Muscle of leg (tissue), 11 donors: ENCODE measurements around the gene GUCA2B. TPM values are rescaled to one million over a fixed set of nuclear protein-coding genes. Genes with fewer than 3 reads are reported as not detected.

Source experiments
- DNase-seq: peaks from one replicate; pipeline ENCODE4 v3.0.0; 2013
- H3K27ac ChIP-seq: one replicate; pipeline ENCODE4 v1.5.1; 2013; ENCODE audit warnings: mild to moderate bottlenecking, low read length, control low read depth
- H3K27me3 ChIP-seq: one replicate; pipeline ENCODE4 v1.6.1; 2013; ENCODE audit warnings: low read length; ENCODE audit not compliant: control insufficient read depth, insufficient read depth
- H3K36me3 ChIP-seq: one replicate; pipeline ENCODE4 v1.6.1; 2013; ENCODE audit warnings: low read length; ENCODE audit not compliant: control insufficient read depth, insufficient read depth
- H3K4me1 ChIP-seq: one replicate; pipeline ENCODE4 v1.6.1; 2013; ENCODE audit warnings: low read length; ENCODE audit not compliant: control insufficient read depth, insufficient read depth
- H3K4me3 ChIP-seq: one replicate; pipeline ENCODE4 v1.5.1; 2013; ENCODE audit warnings: low read length, control low read depth
- H3K9me3 ChIP-seq: replicated peaks from 2 replicates; pipeline ENCODE4 v1.6.1; 2013; ENCODE audit warnings: low read depth, low read length; ENCODE audit not compliant: control insufficient read depth
- WGBS: methylation state at CpG from one replicate; pipeline ENCODE4 v1.1.5; 2013; ENCODE audit warnings: missing lambda C conversion rate; ENCODE audit not compliant: insufficient coverage; 5-methylcytosine and 5-hydroxymethylcytosine counted together
- polyA plus RNA-seq, 8 donors: library from polyadenylated mRNA; unstranded; fragments of 120-200 nt; gene quantifications; one replicate each; pipeline versions ENCODE4 v1.2.1 to v1.2.3, GENCODE V29; 2013; ENCODE audit warnings: inconsistent platforms in 1 of 8, low replicate concordance in 1 of 8; ENCODE audit not compliant: insufficient read length in 8 of 8, insufficient read depth in 1 of 8
- total RNA-seq: library from RNA; stranded (reverse); fragments of 120-200 nt; gene quantifications from one replicate; pipeline ENCODE4 v1.2.4, GENCODE V29; 2013

GUCA2B gene
- total and polyA plus RNA-seq, 9 donors, result 0.32 TPM; not detected in 8

GRCh38 chr1:42140191-42140590 is 13.0 kb upstream of the GUCA2B start:
- H3K4me3 ChIP-seq, result no peak overlapping the region
- no peak for DNase-seq
- no peak overlapping the region for H3K27ac ChIP-seq
- H3K9me3 ChIP-seq, result no peaks in the 10 kb centered on the region
- no peaks in the 10 kb centered on the region for H3K36me3 ChIP-seq
- H3K4me1 ChIP-seq, result peaks cover 17% of the 10 kb centered on the region
- WGBS, result 63% methylated on average over 1 of the region's 2 CpGs
- H3K27me3 ChIP-seq, result peaks cover 17% of the 10 kb centered on the region

DNA sequence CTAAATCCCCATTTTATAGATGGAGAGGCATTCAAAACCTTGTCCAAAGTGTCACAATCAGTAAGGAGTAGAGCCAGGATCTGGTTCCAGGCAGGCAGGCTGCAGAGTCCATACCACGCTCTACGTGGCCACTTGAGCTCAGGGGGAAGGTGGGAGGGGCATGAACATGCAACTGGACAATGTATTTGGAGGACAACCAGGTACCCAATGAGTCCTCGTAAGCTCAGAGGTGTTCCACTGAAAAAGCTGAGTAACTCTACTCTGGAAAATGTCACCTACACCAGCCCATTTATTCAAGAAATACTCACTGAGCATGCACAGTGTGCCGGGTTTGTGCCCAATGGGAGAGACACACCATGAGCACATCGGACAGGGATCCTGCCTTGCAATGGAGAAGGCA is 11.2 kb upstream of the GUCA2B start:
- no peak overlapping the region for H3K27ac ChIP-seq
- H3K36me3 ChIP-seq, result no peaks in the 10 kb centered on the region
- no peak for DNase-seq
- peaks cover 27% of the 10 kb centered on the region for H3K27me3 ChIP-seq
- no peaks in the 10 kb centered on the region for H3K9me3 ChIP-seq
- H3K4me3 ChIP-seq, result no peak overlapping the region
- H3K4me1 ChIP-seq, result peaks cover 23% of the 10 kb centered on the region
- 66% methylated on average over 4 of the region's 5 CpGs for WGBS

DNA sequence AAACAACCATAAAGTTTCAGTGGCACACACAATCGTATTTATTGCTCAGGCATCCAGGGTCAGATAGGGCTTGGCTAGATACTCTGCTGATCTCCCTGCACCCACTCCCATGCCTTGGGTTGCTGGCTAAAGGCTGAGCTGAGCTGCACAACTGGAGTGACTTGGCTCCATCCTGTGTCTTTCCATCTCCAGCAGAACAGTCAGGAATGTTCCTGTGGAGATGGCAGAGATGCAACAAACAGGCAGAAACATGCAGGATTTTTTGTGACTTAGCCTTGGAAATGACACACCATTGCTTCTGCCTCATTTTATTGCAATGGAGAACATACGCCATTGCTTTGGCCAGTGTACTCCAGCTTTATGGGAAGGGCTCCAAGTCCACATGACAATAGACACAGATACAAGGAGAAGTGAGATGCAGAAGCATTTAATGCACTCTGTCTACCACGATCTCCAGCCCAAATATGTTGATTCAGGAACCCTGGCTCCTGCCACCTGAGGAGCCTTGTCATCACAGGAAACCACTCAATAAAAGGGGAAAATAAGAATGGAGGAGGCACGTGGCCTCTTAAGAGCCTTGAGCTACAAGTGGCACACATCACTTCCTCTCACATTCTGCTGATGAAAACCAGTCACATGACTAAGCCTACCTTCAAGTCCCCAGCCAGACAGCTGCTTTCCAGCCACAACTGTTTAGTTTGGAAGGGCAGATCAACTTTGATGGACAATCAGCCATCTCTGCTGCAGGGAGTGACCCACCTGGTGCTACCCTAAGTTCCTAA is 10.1 kb upstream of the GUCA2B start:
- Histone ChIP-seq H3K9me3 (no peaks in the 10 kb centered on the region), H3K4me3 (no peak overlapping the region), H3K27ac (no peak overlapping the region), H3K27me3 (peaks cover 27% of the 10 kb centered on the region), H3K36me3 (no peaks in the 10 kb centered on the region), H3K4me1 (peaks cover 23% of the 10 kb centered on the region)
- DNase-seq, result no peak
- WGBS, result 41% methylated on average over 2 of the region's 4 CpGs

- Histone ChIP-seq H3K9me3 (no peaks in the 10 kb centered on the region), H3K27ac (no peak overlapping the region), H3K4me3 (no peak overlapping the region), H3K27me3 (peaks cover 27% of the 10 kb centered on the region), H3K4me1 (peaks cover 23% of the 10 kb centered on the region), H3K36me3 (no peaks in the 10 kb centered on the region)
- peak; percentile 30 for DNase-seq
- 21% methylated on average over 5 of the region's 13 CpGs for WGBS
Measured at GRCh38 chr1:42143896-42144710, 9.1 kb upstream of the GUCA2B start.

DNA sequence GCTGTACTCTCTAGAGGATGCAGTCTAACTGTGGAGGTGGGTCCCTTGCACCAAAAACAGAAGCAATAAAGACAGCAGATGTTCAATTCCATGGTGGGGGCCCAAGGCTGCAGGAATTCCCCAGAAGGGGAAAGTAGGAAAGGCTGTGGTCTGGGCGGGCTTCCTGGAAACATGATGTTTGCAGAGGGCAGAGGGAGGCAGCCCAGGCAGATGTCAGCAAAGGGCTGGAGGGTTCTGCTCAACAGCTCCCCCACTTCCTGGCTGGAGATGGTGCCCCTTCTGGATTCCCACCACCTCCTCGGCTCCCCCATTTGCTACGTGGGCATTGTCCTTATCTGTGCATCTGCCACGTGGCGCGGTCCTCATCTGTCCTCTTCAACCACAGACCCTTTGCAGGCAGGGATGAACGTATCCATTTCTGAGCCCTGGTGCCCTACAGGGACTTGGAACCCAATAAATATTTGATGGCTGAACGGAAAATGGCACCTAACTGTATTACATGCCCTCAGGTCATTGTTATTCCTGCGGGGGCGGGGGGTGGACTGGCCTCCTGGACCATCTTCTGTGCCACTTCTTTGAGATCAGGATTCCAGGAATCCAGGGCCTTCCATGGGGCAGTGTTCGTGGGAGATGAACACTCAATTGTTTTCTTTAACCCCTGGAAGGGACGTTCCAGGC is 8.4 kb upstream of the GUCA2B start:
- DNase-seq, result no peak
- Histone ChIP-seq H3K4me1 (peaks cover 23% of the 10 kb centered on the region), H3K9me3 (no peaks in the 10 kb centered on the region), H3K27ac (no peak overlapping the region), H3K4me3 (no peak overlapping the region), H3K27me3 (peaks cover 27% of the 10 kb centered on the region), H3K36me3 (no peaks in the 10 kb centered on the region)
- 72% methylated on average over 11 of the region's 12 CpGs for WGBS

DNA sequence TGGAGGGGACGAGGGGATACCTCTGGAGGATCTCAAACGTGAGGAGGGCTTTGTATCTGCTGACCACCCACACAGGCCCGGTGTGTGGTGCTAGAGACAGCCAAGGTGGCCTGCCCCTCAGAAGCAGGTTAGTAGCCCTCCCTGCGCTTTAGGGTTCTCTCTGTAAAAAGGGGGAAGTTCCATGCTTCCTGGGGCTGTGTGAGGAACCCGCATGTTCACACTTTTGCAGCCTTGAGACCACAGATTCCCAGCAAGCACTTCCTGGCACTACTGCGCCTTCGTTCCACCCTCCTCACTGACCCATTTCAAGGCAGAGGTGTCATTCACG is 7.9 kb upstream of the GUCA2B start:
- Histone ChIP-seq H3K36me3 (no peaks in the 10 kb centered on the region), H3K27ac (no peak overlapping the region), H3K4me1 (peaks cover 23% of the 10 kb centered on the region), H3K4me3 (no peak overlapping the region), H3K9me3 (no peaks in the 10 kb centered on the region), H3K27me3 (peaks cover 27% of the 10 kb centered on the region)
- WGBS, result 41% methylated on average over 6 of the region's 8 CpGs
- DNase-seq, result no peak

- peaks cover 31% of the 10 kb centered on the region for H3K27me3 ChIP-seq
- H3K4me3 ChIP-seq, result no peak overlapping the region
- DNase-seq, result no peak
- no peaks in the 10 kb centered on the region for H3K9me3 ChIP-seq
- no peak overlapping the region for H3K27ac ChIP-seq
- H3K4me1 ChIP-seq, result peaks cover 23% of the 10 kb centered on the region
- H3K36me3 ChIP-seq, result no peaks in the 10 kb centered on the region
- 37% methylated on average over 39 of the region's 41 CpGs for WGBS
Measured at GRCh38 chr1:42145764-42146625, 7.2 kb upstream of the GUCA2B start.

- H3K4me3 ChIP-seq, result no peak overlapping the region
- no peaks in the 10 kb centered on the region for H3K9me3 ChIP-seq
- peaks cover 31% of the 10 kb centered on the region for H3K27me3 ChIP-seq
- no peak overlapping the region for H3K27ac ChIP-seq
- peaks cover 23% of the 10 kb centered on the region for H3K4me1 ChIP-seq
- WGBS, result 20% methylated on average over 14 of the region's 19 CpGs
- peak; percentile 32 for DNase-seq
- no peaks in the 10 kb centered on the region for H3K36me3 ChIP-seq
Measured at GRCh38 chr1:42146626-42147320, 6.4 kb upstream of the GUCA2B start.

GRCh38 chr1:42148166-42148565 is 5.0 kb upstream of the GUCA2B start:
- no peaks in the 10 kb centered on the region for H3K36me3 ChIP-seq
- H3K27me3 ChIP-seq, result peaks cover 25% of the 10 kb centered on the region

More at GRCh38 chr1:42148166-42148565, 5.0 kb upstream of the GUCA2B start:
- WGBS, result no CpG with 5 or more reads among the region's 1 CpG
- Histone ChIP-seq H3K4me1 (peaks cover 23% of the 10 kb centered on the region), H3K4me3 (no peak overlapping the region), H3K27ac (no peak overlapping the region), H3K9me3 (no peaks in the 10 kb centered on the region)
- no peak for DNase-seq
